Calu3 (cell line): ENCODE results near the gene MESP1. TPM values are rescaled to one million over a fixed set of nuclear protein-coding genes. Genes with fewer than 3 reads are reported as not detected.

Experiments
- BruUV-seq: library from RNA; stranded (reverse); fragments of 400-500 nt; replicated peaks from 2 replicates; lab custom pipeline; 2021; lab: Mats Ljungman, UMichigan
- CTCF ChIA-PET: fragments of 300-600 bp; sonication (Branson Sonifier 250); formaldehyde crosslinking; loops from one replicate; lab custom pipeline; 2022; ENCODE audit warnings: antibody characterized with exemption; lab: Charles Lee
- DNase-seq: peaks from one replicate; pipeline ENCODE4 v3.0.0; 2022
- H3K27ac Mint-ChIP-seq: one replicate; pipeline ENCODE4 v1.8.0; 2022; ENCODE audit warnings: mixed read lengths; ENCODE audit not compliant: unreplicated experiment
- H3K27me3 Mint-ChIP-seq: one replicate; pipeline ENCODE4 v1.8.0; 2022; ENCODE audit warnings: mixed read lengths; ENCODE audit not compliant: unreplicated experiment
- H3K36me3 Mint-ChIP-seq: one replicate; pipeline ENCODE4 v1.8.0; 2022; ENCODE audit warnings: mild to moderate bottlenecking, moderate library complexity, mixed read lengths; ENCODE audit not compliant: insufficient read depth, unreplicated experiment
- H3K4me1 Mint-ChIP-seq: one replicate; pipeline ENCODE4 v1.8.0; 2022; ENCODE audit warnings: mild to moderate bottlenecking, low read depth, mixed read lengths; ENCODE audit not compliant: unreplicated experiment
- H3K4me3 Mint-ChIP-seq: one replicate; pipeline ENCODE4 v1.8.0; 2022; ENCODE audit warnings: mild to moderate bottlenecking, low read depth, moderate library complexity, mixed read lengths; ENCODE audit not compliant: unreplicated experiment
- H3K9me3 Mint-ChIP-seq: one replicate; pipeline ENCODE4 v1.8.0; 2022; ENCODE audit warnings: low read depth, mixed read lengths; ENCODE audit not compliant: unreplicated experiment
- intact Hi-C: fragments of 100-400 bp; cut with micrococcal nuclease; formaldehyde crosslinking; loops from one replicate; pipeline ENCODE4 v1.10.0; 2022; ENCODE audit not compliant: unreplicated experiment
- total RNA-seq: library from RNA; stranded (reverse); gene quantifications from 2 replicates; pipeline ENCODE4 v1.2.3, GENCODE V29; 2022
- TF ChIP-seq, protein P1 (sequence below): fragments of 200-600 bp; IDR thresholded peaks from one replicate; pipeline ENCODE4 v1.8.0; 2022; ENCODE audit warnings: antibody characterized with exemption; ENCODE audit not compliant: unreplicated experiment

Gene MESP1
- total RNA-seq, 1 experiment from 2014 or later: 5.3 TPM

DNA sequence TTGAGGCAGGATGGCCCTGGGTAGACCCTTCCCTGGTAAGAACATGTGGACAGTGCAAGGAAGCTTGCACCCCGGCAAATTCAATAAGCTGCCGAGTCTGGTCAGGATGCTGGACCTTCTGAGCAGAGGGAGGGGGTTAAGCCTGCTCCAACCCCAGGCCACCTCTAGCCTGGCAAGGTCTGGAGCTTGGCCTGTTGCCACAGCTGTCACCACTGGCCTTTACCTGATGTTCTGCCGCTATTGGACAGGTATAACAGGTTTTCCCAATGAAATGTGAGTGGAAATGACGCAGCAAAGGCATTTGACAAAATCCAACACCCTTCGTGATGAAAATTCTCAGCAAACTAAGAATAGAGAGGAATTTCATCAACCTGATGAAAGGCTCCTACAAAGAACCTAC lies 699 bp upstream of the MESP1 start:
- no TSS peak for BruUV-seq
- intact Hi-C loops: no loop called here
- peaks cover 7% of the 10 kb centered on the region for H3K36me3 Mint-ChIP-seq

DNA sequence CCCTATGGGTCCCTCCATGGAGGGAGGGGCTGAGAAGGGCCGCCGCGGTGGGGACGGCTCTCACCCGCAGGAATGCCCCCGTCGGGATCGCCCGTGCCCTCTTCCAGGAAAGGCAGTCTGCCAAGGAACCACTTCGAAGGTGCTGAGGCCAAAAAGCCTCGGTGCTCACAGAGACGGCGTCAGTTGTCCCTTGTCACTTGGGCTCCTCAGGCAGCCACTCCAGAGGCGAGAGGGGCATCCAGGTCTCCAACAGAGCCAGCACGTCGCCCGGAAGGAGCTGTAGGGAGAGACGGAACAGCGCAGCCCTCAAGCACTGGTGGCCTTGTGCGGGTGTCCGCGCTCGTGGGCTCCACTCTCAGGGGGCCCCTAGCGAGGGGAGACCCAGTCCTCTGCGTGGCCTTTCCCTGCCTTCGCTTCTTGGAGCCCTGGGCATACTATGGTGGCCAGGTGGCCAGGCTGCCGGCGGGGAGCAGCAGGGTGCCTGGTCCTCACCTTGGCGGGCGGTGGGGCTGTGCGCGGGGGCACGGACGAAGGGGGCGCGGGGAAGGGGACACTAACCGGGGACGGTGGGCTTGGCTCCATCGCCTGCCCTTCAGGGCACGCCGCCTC lies 994 bp downstream of the MESP1 start:
- Mint-ChIP-seq H3K27me3 (peaks cover 14% of the 10 kb centered on the region), H3K4me1 (peaks cover 17% of the 10 kb centered on the region), H3K9me3 (no peaks in the 10 kb centered on the region), H3K27ac (no peak overlapping the region), H3K36me3 (peaks cover 7% of the 10 kb centered on the region), H3K4me3 (peak overlapping the region; percentile 62)
- intact Hi-C loops: loop anchor here (1.0 to 10.0 kb wide), 2 partner anchors 10 to 105 kb away; no protein-coding TSS in a partner anchor
- TSS peak; percentile 37 for BruUV-seq
- peak; percentile 35 for DNase-seq
- TF ChIP-seq, protein P1, sequence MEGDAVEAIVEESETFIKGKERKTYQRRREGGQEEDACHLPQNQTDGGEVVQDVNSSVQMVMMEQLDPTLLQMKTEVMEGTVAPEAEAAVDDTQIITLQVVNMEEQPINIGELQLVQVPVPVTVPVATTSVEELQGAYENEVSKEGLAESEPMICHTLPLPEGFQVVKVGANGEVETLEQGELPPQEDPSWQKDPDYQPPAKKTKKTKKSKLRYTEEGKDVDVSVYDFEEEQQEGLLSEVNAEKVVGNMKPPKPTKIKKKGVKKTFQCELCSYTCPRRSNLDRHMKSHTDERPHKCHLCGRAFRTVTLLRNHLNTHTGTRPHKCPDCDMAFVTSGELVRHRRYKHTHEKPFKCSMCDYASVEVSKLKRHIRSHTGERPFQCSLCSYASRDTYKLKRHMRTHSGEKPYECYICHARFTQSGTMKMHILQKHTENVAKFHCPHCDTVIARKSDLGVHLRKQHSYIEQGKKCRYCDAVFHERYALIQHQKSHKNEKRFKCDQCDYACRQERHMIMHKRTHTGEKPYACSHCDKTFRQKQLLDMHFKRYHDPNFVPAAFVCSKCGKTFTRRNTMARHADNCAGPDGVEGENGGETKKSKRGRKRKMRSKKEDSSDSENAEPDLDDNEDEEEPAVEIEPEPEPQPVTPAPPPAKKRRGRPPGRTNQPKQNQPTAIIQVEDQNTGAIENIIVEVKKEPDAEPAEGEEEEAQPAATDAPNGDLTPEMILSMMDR: no peak
- CTCF ChIA-PET: interaction anchor here (0.6 to 3.1 kb wide), 10 partner anchors 10 to 125 kb away, joined by 3 to 18 read pairs (median 4); no protein-coding TSS in a partner anchor

More for the DNA sequence above, 699 bp upstream of the MESP1 start:
- Mint-ChIP-seq H3K4me3 (peak overlapping the region; percentile 62), H3K4me1 (peaks cover 30% of the 10 kb centered on the region), H3K27ac (no peak overlapping the region), H3K9me3 (no peaks in the 10 kb centered on the region), H3K27me3 (peaks cover 14% of the 10 kb centered on the region)
- TF ChIP-seq, protein P1: no peak
- CTCF ChIA-PET: interaction anchor here (0.5 to 3.1 kb wide), 4 partner anchors 10 to 253 kb away, joined by 3 to 16 read pairs (median 7); no protein-coding TSS in a partner anchor
- peak; percentile 81 for DNase-seq

DNA sequence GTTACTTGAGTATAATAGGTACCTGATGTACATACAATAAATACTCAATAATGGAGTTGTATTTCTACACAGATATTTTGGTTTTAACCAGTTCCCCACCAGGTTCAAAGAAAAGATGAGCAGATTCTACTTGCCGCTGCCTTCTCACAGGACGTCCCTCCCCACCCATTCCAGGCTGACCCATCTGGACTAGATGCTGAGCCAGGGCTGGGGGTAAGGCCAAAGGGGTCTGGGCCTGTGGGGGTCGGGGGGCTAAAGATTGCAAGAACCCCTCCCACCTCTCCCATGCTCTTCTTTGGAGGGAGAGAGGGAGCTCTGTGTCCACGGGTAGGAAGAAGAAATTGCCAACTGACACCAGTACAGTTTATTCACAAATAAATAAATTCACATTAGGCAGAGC lies 1.5 kb downstream of the MESP1 start:
- CTCF ChIA-PET: interaction anchor here (0.6 to 3.1 kb wide), 8 partner anchors 9 to 125 kb away, joined by 3 to 18 read pairs (median 4); no protein-coding TSS in a partner anchor
- TF ChIP-seq, protein P1: no peak
- no peak for DNase-seq
- H3K36me3 Mint-ChIP-seq: peaks cover 7% of the 10 kb centered on the region
- peak overlapping the region; percentile 62 for H3K4me3 Mint-ChIP-seq
- intact Hi-C loops: loop anchor here (10.0 kb wide), 1 partner anchor 105 kb away; no protein-coding TSS in a partner anchor
- peaks cover 14% of the 10 kb centered on the region for H3K27me3 Mint-ChIP-seq
- H3K27ac Mint-ChIP-seq: no peak overlapping the region
- no peaks in the 10 kb centered on the region for H3K9me3 Mint-ChIP-seq
- H3K4me1 Mint-ChIP-seq: peaks cover 11% of the 10 kb centered on the region
- no TSS peak for BruUV-seq

DNA sequence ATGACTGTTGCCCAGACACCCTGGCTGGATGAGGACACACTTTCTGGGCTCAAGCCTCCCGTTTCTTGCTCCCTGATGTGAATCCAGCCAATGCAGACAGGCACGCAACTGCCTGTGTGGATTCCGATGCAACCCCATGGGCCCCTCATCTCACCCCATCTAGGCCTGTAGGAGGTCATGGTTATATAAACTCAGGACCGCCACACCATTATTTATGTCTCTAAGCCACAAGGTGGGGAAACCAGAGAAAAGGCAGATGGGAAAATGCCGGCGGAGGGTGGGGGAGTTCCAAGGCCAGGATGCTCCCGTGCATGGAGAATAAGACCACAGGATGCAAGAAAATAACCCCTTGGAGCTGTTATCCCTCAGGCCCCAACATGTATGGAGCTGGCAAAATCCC lies 2.0 kb downstream of the MESP1 start:
- Mint-ChIP-seq H3K4me3 (no peak overlapping the region), H3K4me1 (peaks cover 9% of the 10 kb centered on the region), H3K9me3 (no peaks in the 10 kb centered on the region), H3K27ac (no peak overlapping the region), H3K27me3 (peaks cover 14% of the 10 kb centered on the region), H3K36me3 (peaks cover 7% of the 10 kb centered on the region)
- BruUV-seq: no TSS peak
- TF ChIP-seq, protein P1: no peak
- no peak for DNase-seq
- CTCF ChIA-PET: interaction anchor here (0.7 to 2.1 kb wide), 3 partner anchors 9 to 126 kb away, joined by 3 to 18 read pairs (median 6); no protein-coding TSS in a partner anchor
- intact Hi-C loops: loop anchor here (10.0 kb wide), 1 partner anchor 104 kb away; no protein-coding TSS in a partner anchor
